ENCODE results near the gene CDH19. TPM values are rescaled to one million over a fixed set of nuclear protein-coding genes. Genes with fewer than 3 reads are reported as not detected.
A peak's percentile ranks its signal among the peaks of the same experiment; 100 is the strongest.

Gene CDH19
- total and polyA plus RNA-seq, 10 of the 15 experiments (the other 5 are each of a cell fraction or from before 2014, with no cell fraction given), result 0.01 TPM; not detected in 9

DNA sequence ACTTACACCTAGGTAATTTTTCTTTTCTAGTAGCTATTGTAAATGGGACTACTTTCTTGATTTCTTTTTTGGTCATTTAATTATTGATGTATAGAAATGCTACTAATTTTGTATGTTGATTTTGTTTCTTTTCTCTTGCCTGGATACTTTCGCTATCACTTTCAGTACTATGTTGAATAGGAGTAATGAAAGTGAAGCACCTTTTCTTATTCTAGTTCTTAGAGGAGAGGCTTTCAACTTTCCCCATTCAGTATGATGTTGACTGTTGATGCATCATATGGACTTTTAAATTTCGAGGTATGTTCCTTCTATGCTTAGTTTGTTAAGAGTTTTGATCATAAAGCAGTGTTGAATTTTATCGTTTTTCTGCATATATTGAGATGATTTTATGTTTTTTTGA is 142.5 kb downstream of the CDH19 start:
- H3K4me3 ChIP-seq, result no peak overlapping the region
- ChIA-PET RAD21 (ENCODE audit: unreplicated experiment) (no interaction called here), POLR2A (no interaction called here), CTCF (no interaction called here), SMC1A (ENCODE audit: uncharacterized antibody, unreplicated experiment) (no interaction called here)
- no peak overlapping the region for H2AFZ ChIP-seq (ENCODE audit: control insufficient read depth, low read depth, low read length)
- no peaks in the 10 kb centered on the region for H3K36me3 ChIP-seq (ENCODE audit: control insufficient read depth in 2 of 2, insufficient read depth in 2 of 2, low read length in 1 of 2)
- no peak for TF ChIP-seq BCL11A (IDR thresholded peaks at IDR 0.05; ENCODE audit: low read depth, low read length)
- TF ChIP-seq SPI1 (IDR thresholded peaks at IDR 0.05; ENCODE audit: borderline replicate concordance, insufficient read depth, low read depth, low read length), result no peak
- TF ChIP-seq, protein P1, sequence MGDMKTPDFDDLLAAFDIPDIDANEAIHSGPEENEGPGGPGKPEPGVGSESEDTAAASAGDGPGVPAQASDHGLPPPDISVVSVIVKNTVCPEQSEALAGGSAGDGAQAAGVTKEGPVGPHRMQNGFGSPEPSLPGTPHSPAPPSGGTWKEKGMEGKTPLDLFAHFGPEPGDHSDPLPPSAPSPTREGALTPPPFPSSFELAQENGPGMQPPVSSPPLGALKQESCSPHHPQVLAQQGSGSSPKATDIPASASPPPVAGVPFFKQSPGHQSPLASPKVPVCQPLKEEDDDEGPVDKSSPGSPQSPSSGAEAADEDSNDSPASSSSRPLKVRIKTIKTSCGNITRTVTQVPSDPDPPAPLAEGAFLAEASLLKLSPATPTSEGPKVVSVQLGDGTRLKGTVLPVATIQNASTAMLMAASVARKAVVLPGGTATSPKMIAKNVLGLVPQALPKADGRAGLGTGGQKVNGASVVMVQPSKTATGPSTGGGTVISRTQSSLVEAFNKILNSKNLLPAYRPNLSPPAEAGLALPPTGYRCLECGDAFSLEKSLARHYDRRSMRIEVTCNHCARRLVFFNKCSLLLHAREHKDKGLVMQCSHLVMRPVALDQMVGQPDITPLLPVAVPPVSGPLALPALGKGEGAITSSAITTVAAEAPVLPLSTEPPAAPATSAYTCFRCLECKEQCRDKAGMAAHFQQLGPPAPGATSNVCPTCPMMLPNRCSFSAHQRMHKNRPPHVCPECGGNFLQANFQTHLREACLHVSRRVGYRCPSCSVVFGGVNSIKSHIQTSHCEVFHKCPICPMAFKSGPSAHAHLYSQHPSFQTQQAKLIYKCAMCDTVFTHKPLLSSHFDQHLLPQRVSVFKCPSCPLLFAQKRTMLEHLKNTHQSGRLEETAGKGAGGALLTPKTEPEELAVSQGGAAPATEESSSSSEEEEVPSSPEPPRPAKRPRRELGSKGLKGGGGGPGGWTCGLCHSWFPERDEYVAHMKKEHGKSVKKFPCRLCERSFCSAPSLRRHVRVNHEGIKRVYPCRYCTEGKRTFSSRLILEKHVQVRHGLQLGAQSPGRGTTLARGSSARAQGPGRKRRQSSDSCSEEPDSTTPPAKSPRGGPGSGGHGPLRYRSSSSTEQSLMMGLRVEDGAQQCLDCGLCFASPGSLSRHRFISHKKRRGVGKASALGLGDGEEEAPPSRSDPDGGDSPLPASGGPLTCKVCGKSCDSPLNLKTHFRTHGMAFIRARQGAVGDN (IDR thresholded peaks at IDR 0.05), result no peak
- TF ChIP-seq BMI1 (IDR thresholded peaks at IDR 0.05; ENCODE audit: borderline replicate concordance), result no peak
- no peak for TF ChIP-seq SIN3A (IDR thresholded peaks at IDR 0.05; ENCODE audit: low read depth, low read length)
- no TSS peak for BruUV-seq (replicated peaks)
- peak; percentile 59 for ATAC-seq
- WGBS (ENCODE audit: insufficient coverage, insufficient replicate concordance, low lambda C conversion rate, missing lambda C conversion rate), result 3% methylated on average over 3 of the region's 3 CpGs
- H3K27ac ChIP-seq (ENCODE audit: control insufficient read depth, insufficient read depth), result no peak overlapping the region
- DNase-seq (ENCODE audit: low read depth, low spot score), result no peak
- H3K79me2 ChIP-seq (ENCODE audit: control insufficient read depth, insufficient read depth, low read length), result no peaks in the 10 kb centered on the region
- no peaks in the 10 kb centered on the region for H3K4me1 ChIP-seq (ENCODE audit: control insufficient read depth, insufficient read depth, low read length)
- H3K4me2 ChIP-seq (ENCODE audit: control insufficient read depth, insufficient read depth), result no peak overlapping the region
- no peak for FAIRE-seq
- no peaks in the 10 kb centered on the region for H3K9me3 ChIP-seq (replicated peaks; ENCODE audit: control insufficient read depth, insufficient read depth, low read length)
- no peak overlapping the region for H3K9ac ChIP-seq (ENCODE audit: control insufficient read depth, insufficient read depth, low read length)
- intact Hi-C loops (cut with micrococcal nuclease; ENCODE audit: unreplicated experiment) (no loop called here), in situ Hi-C loops (cut with MboI) (no loop called here)
- no peaks in the 10 kb centered on the region for H4K20me1 ChIP-seq (ENCODE audit: control insufficient read depth, insufficient read depth)
- H3K27me3 ChIP-seq (replicated peaks in 1 of 2; ENCODE audit: control insufficient read depth in 2 of 2, insufficient read depth in 2 of 2, low read length in 1 of 2), result no peaks in the 10 kb centered on the region

Data from GM12878 (cell line).